GM23338 (cell line): Measurements from ENCODE around the gene LSM2.

Experiments
- CREB1 ChIP-seq: fragments of 250-450 bp; sonication (Bioruptor Pico); IDR thresholded peaks from 2 replicates; pipeline ENCODE4 v1.5.0; 2020; ENCODE audit warnings: low read depth, mild to moderate bottlenecking, moderate library complexity
- EZH2 ChIP-seq: fragments of 200-600 bp; sonication (generic); IDR thresholded peaks from one replicate; pipeline ENCODE4 v1.8.0; 2017; ENCODE audit warnings: antibody characterized with exemption, mild to moderate bottlenecking, low read depth; ENCODE audit not compliant: unreplicated experiment
- POLR2AphosphoS5 ChIP-seq: IDR thresholded peaks from 2 replicates; pipeline ENCODE4 v1.6.1; 2016; ENCODE audit warnings: antibody characterized with exemption, low read depth
- ZNF114 ChIP-seq: fragments of 250-450 bp; sonication (Bioruptor Pico); IDR thresholded peaks from 2 replicates; pipeline ENCODE4 v1.5.0; 2020; ENCODE audit warnings: mild to moderate bottlenecking, moderate library complexity
- TF ChIP-seq, protein P1 (sequence below), 2 experiments: fragments of 200-600 bp in 1 of 2; sonication (generic) in 1 of 2; conservative IDR thresholded peaks; 2 replicates each; pipeline versions ENCODE4 v1.5.1 to v1.6.1; 2016 to 2017; ENCODE audit warnings: antibody characterized with exemption in 2 of 2, low read depth in 2 of 2, mild to moderate bottlenecking in 2 of 2, moderate library complexity in 1 of 2
- TF ChIP-seq, protein P2 (sequence below): IDR thresholded peaks from one replicate; pipeline ENCODE4 v1.6.1; 2018; ENCODE audit warnings: antibody characterized with exemption; ENCODE audit not compliant: unreplicated experiment
- TF ChIP-seq, protein P3 (sequence below): IDR thresholded peaks from 2 replicates; pipeline ENCODE4 v1.6.1; 2016; ENCODE audit warnings: antibody characterized with exemption

DNA sequence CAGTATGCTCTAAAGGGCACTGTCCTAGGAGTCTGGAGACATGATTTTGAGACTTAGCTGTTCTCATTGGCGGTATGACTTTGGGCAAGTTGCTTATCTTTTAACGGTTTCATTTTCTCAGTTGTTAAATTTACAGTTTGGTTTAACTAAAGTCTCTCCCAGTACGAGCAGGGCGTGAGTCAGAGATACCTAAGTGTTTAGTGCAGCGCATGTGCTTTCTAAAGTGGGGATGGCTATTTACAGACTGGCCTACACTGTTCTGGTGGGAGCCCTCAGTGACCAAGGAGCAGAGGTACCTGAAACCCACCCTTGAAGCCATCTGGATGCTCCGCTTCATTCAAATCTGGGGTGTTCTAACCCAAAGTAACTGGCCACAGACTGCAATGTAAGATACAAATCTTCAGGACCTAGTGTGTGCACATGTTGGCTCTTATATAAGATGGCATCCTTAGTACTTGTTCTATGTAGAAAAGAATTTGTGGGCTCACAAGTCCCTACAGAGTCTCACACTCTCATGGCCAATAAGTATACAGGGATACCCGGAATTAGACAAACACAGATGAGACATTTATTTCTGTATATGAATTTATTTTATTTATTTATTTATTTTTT lies 56.2 kb downstream of the LSM2 start:
- TF ChIP-seq, protein P1, sequence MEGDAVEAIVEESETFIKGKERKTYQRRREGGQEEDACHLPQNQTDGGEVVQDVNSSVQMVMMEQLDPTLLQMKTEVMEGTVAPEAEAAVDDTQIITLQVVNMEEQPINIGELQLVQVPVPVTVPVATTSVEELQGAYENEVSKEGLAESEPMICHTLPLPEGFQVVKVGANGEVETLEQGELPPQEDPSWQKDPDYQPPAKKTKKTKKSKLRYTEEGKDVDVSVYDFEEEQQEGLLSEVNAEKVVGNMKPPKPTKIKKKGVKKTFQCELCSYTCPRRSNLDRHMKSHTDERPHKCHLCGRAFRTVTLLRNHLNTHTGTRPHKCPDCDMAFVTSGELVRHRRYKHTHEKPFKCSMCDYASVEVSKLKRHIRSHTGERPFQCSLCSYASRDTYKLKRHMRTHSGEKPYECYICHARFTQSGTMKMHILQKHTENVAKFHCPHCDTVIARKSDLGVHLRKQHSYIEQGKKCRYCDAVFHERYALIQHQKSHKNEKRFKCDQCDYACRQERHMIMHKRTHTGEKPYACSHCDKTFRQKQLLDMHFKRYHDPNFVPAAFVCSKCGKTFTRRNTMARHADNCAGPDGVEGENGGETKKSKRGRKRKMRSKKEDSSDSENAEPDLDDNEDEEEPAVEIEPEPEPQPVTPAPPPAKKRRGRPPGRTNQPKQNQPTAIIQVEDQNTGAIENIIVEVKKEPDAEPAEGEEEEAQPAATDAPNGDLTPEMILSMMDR (conservative IDR thresholded peaks at IDR 0.05; ENCODE audit: low read depth in 2 of 2) = no peak
- TF ChIP-seq, protein P2, sequence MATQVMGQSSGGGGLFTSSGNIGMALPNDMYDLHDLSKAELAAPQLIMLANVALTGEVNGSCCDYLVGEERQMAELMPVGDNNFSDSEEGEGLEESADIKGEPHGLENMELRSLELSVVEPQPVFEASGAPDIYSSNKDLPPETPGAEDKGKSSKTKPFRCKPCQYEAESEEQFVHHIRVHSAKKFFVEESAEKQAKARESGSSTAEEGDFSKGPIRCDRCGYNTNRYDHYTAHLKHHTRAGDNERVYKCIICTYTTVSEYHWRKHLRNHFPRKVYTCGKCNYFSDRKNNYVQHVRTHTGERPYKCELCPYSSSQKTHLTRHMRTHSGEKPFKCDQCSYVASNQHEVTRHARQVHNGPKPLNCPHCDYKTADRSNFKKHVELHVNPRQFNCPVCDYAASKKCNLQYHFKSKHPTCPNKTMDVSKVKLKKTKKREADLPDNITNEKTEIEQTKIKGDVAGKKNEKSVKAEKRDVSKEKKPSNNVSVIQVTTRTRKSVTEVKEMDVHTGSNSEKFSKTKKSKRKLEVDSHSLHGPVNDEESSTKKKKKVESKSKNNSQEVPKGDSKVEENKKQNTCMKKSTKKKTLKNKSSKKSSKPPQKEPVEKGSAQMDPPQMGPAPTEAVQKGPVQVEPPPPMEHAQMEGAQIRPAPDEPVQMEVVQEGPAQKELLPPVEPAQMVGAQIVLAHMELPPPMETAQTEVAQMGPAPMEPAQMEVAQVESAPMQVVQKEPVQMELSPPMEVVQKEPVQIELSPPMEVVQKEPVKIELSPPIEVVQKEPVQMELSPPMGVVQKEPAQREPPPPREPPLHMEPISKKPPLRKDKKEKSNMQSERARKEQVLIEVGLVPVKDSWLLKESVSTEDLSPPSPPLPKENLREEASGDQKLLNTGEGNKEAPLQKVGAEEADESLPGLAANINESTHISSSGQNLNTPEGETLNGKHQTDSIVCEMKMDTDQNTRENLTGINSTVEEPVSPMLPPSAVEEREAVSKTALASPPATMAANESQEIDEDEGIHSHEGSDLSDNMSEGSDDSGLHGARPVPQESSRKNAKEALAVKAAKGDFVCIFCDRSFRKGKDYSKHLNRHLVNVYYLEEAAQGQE = no peak
- no peak for TF ChIP-seq POLR2AphosphoS5
- TF ChIP-seq, protein P3, sequence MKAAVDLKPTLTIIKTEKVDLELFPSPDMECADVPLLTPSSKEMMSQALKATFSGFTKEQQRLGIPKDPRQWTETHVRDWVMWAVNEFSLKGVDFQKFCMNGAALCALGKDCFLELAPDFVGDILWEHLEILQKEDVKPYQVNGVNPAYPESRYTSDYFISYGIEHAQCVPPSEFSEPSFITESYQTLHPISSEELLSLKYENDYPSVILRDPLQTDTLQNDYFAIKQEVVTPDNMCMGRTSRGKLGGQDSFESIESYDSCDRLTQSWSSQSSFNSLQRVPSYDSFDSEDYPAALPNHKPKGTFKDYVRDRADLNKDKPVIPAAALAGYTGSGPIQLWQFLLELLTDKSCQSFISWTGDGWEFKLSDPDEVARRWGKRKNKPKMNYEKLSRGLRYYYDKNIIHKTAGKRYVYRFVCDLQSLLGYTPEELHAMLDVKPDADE = no peak
- no peak for TF ChIP-seq CREB1 (CRISPR knock-in tag)
- TF ChIP-seq EZH2 = no peak
- TF ChIP-seq ZNF114 = no peak
